ENCODE results near the gene CDHR3. TPM values are rescaled to one million over a fixed set of nuclear protein-coding genes. Genes with fewer than 3 reads are reported as not detected.

CDHR3 gene
- total RNA-seq (4.9 and 9.4 TPM in 2 replicates), polyA plus RNA-seq (3.2 and 5.1 TPM in 2 replicates), polyA minus RNA-seq (ENCODE audit: low replicate concordance) (1.2 and 1.9 TPM in 2 replicates)
- 3.9 and 8.3 TPM in 2 replicates for polyA plus RNA-seq (2012)

GRCh38 chr7:105963038-105963667, at the start of gene CDHR3:
Gene CDHR3, plus strand, starts transcription at chr7:105963264. Its CDS starts 55 bp downstream, at chr7:105963319.
- TF ChIP-seq CTCF (conservative IDR thresholded peaks at IDR 0.05 in 1 of 2, IDR thresholded peaks at IDR 0.05 in 1 of 2; ENCODE audit: low read depth in 1 of 2, low read length in 2 of 2) = no peak
- no peak for DNase-seq (ENCODE audit: low read depth in 2 of 2)
- Histone ChIP-seq H3K4me3 (replicated peaks in 1 of 4; ENCODE audit: control extremely low read depth in 1 of 4, insufficient read depth in 1 of 4, low read depth in 3 of 4, low read length in 4 of 4) (no peak within 1 kb of the TSS), H4K20me1 (ENCODE audit: control insufficient read depth, extremely low read depth, insufficient read depth, low read length) (no peaks in the 10 kb centered on the region), H3K27ac (ENCODE audit: insufficient read depth, low read length) (no peak within 1 kb of the TSS), H3K36me3 (ENCODE audit: control insufficient read depth, insufficient read depth, low read length) (no peaks in the 10 kb centered on the region), H2AFZ (ENCODE audit: low read length) (no peak within 1 kb of the TSS), H3K4me2 (ENCODE audit: extremely low read depth, insufficient read depth, low read length) (no peak within 1 kb of the TSS), H3K9me3 (ENCODE audit: control insufficient read depth, insufficient read depth, low read depth, low read length) (no peaks in the 10 kb centered on the region), H3K27me3 (ENCODE audit: control insufficient read depth, insufficient read depth, low read length) (no peaks in the 10 kb centered on the region), H3K9ac (ENCODE audit: insufficient read depth, low read length) (no peak within 1 kb of the TSS), H3K4me1 (ENCODE audit: control insufficient read depth, extremely low read depth, insufficient read depth, low read length) (no peaks in the 10 kb centered on the region), H3K79me2 (ENCODE audit: control insufficient read depth, insufficient read depth, low read length) (no peaks in the 10 kb centered on the region)

GRCh38 chr7:105913947-105914346, 49.1 kb upstream of the CDHR3 start:
- no peak for DNase-seq (ENCODE audit: low read depth in 2 of 2)
- H3K79me2 ChIP-seq (ENCODE audit: control insufficient read depth, insufficient read depth, low read length) = no peaks in the 10 kb centered on the region
- H3K4me2 ChIP-seq (ENCODE audit: extremely low read depth, insufficient read depth, low read length) = no peak overlapping the region
- no peak overlapping the region for H3K9ac ChIP-seq (ENCODE audit: insufficient read depth, low read length)
- no peaks in the 10 kb centered on the region for H3K27me3 ChIP-seq (ENCODE audit: control insufficient read depth, insufficient read depth, low read length)
- no peaks in the 10 kb centered on the region for H4K20me1 ChIP-seq (ENCODE audit: control insufficient read depth, extremely low read depth, insufficient read depth, low read length)
- H3K36me3 ChIP-seq (ENCODE audit: control insufficient read depth, insufficient read depth, low read length) = peaks cover 4% of the 10 kb centered on the region
- H2AFZ ChIP-seq (ENCODE audit: low read length) = no peak overlapping the region
- H3K27ac ChIP-seq (ENCODE audit: insufficient read depth, low read length) = no peak overlapping the region
- no peaks in the 10 kb centered on the region for H3K9me3 ChIP-seq (ENCODE audit: control insufficient read depth, insufficient read depth, low read depth, low read length)
- no peak overlapping the region for H3K4me3 ChIP-seq (replicated peaks in 1 of 4; ENCODE audit: control extremely low read depth in 1 of 4, insufficient read depth in 1 of 4, low read depth in 3 of 4, low read length in 4 of 4)
- no peak for TF ChIP-seq CTCF (conservative IDR thresholded peaks at IDR 0.05 in 1 of 2, IDR thresholded peaks at IDR 0.05 in 1 of 2; ENCODE audit: low read depth in 1 of 2, low read length in 2 of 2)
- no peak for TF ChIP-seq EZH2 (IDR thresholded peaks at IDR 0.05; ENCODE audit: low read length, missing control alignments)
- H3K4me1 ChIP-seq (ENCODE audit: control insufficient read depth, extremely low read depth, insufficient read depth, low read length) = peaks cover 3% of the 10 kb centered on the region

- no peak overlapping the region for H3K9ac ChIP-seq (ENCODE audit: insufficient read depth, low read length)
- H2AFZ ChIP-seq (ENCODE audit: low read length) = no peak overlapping the region
- no peak overlapping the region for H3K4me2 ChIP-seq (ENCODE audit: extremely low read depth, insufficient read depth, low read length)
- no peaks in the 10 kb centered on the region for H3K79me2 ChIP-seq (ENCODE audit: control insufficient read depth, insufficient read depth, low read length)
- peaks cover 3% of the 10 kb centered on the region for H3K4me1 ChIP-seq (ENCODE audit: control insufficient read depth, extremely low read depth, insufficient read depth, low read length)
- H3K27ac ChIP-seq (ENCODE audit: insufficient read depth, low read length) = no peak overlapping the region
- H3K4me3 ChIP-seq (replicated peaks in 1 of 4; ENCODE audit: control extremely low read depth in 1 of 4, insufficient read depth in 1 of 4, low read depth in 3 of 4, low read length in 4 of 4) = no peak overlapping the region
- peak; percentile 48 to 54 for DNase-seq (ENCODE audit: low read depth in 2 of 2)
- no peaks in the 10 kb centered on the region for H3K27me3 ChIP-seq (ENCODE audit: control insufficient read depth, insufficient read depth, low read length)
- no peaks in the 10 kb centered on the region for H3K9me3 ChIP-seq (ENCODE audit: control insufficient read depth, insufficient read depth, low read depth, low read length)
- no peaks in the 10 kb centered on the region for H4K20me1 ChIP-seq (ENCODE audit: control insufficient read depth, extremely low read depth, insufficient read depth, low read length)
- H3K36me3 ChIP-seq (ENCODE audit: control insufficient read depth, insufficient read depth, low read length) = peaks cover 1% of the 10 kb centered on the region
- TF ChIP-seq CTCF (conservative IDR thresholded peaks at IDR 0.05 in 1 of 2, IDR thresholded peaks at IDR 0.05 in 1 of 2; ENCODE audit: low read depth in 1 of 2, low read length in 2 of 2) (no peak), EZH2 (IDR thresholded peaks at IDR 0.05; ENCODE audit: low read length, missing control alignments) (no peak)
These were observed 46.5 kb upstream of the CDHR3 start for GRCh38 chr7:105916603-105917002.

All from fibroblast of lung (primary cell).